ENCODE results near the gene MCMBP.
"Not testable (repeated sequence)": the region's sequence is repeated elsewhere in the genome, so short reads cannot be mapped to it uniquely, and the experiment has no call there.

MCMBP gene

DNA sequence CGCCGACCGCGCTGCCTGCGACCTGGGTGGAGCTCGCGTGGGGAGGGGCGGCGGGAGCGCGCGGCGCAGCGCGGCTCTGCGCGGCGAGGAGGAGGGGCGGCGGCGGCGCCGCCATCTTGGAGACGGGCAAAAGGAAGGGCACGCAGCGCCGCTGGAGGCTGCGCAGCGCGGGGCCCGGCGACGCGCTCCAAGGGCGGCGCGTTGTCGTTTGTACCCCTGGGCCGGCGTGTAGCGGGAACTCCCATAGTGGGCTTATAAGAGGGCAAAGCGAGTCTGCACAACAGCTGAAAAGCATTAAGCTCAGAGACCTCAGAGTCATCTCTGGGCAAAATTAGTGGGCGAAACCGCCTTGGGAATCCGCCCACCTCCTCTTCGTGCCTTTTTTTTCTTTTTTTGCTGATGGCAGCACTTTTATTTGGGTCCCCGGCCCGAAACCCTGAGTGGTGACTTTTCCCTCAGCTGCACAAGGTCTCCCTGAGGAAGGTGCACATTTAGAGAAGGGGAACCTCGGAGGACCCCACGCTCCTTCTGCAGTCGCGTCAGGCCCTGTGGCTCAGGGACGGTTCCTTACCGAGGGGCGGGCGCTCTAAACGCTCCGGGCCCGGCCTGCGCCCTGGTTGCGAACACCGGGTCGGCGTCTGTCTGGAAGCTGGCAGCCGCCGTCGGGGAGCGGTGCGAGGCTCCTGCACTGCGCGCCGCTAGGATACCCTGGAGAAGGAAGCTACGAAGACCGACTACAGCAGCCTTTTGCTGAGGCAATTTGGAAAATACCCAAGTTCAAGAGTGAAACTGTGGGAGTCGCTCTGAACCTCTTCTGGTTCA is 428 bp upstream of the MCMBP start:
- peaks cover 18% of the 10 kb centered on the region for H3K4me1 ChIP-seq (ENCODE audit: control insufficient read depth, insufficient read depth, low read length)
- no peaks in the 10 kb centered on the region for H3K27me3 ChIP-seq (replicated peaks; ENCODE audit: control insufficient read depth, insufficient read depth, low read length)
- H3K4me3 ChIP-seq (ENCODE audit: low read length), result peak overlapping the region; percentile 92
- no peaks in the 10 kb centered on the region for H3K36me3 ChIP-seq (ENCODE audit: control insufficient read depth, insufficient read depth, low read length, severe bottlenecking)
- peak overlapping the region; percentile 98 for H3K9ac ChIP-seq (ENCODE audit: low read length)
- DNase-seq (ENCODE audit: low read depth), result peak; percentile 93
- no peaks in the 10 kb centered on the region for H3K9me3 ChIP-seq (ENCODE audit: control insufficient read depth, low read length)

DNA sequence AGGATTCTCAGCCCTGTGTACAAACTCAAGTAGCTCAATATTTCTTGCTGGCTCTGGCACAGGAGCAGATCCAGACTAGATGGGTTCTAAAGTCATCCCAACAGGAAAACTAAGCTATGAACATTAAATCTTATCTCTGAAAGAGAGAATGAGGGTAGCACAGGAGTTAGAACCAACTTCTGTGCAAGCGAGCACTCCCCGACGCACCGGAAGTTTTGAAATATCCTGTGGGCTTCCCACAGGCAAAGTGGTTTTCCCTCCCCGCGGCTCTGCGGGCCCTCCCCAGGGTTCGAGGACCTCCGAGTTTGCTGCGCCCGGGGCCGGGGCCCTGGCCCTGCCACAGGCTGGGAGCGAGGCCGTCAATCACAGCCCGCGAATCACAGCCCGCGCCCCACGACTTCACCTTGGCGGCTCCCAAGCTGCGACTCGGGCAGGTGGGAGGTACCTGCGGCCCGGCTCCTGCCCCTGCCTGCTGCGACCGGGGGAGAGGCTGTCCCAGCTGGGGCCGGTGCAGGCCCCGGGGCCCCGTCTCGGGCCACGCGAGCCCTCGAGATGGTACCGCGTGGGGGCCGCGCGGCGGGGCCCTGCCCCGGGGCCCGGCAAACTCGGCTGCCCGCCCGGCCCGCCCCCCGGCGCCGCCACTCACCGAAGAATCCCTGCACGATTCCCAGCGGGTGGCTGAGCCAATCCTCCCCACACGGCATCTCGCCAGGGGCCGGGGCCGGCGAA is 598 bp downstream of the MCMBP start:
- Histone ChIP-seq H3K36me3 (ENCODE audit: control insufficient read depth, insufficient read depth, low read length, severe bottlenecking) (no peaks in the 10 kb centered on the region), H3K4me3 (ENCODE audit: low read length) (peak overlapping the region; percentile 92), H3K9ac (ENCODE audit: low read length) (peak overlapping the region; percentile 98), H3K4me1 (ENCODE audit: control insufficient read depth, insufficient read depth, low read length) (peaks cover 25% of the 10 kb centered on the region), H3K9me3 (ENCODE audit: control insufficient read depth, low read length) (no peaks in the 10 kb centered on the region), H3K27me3 (replicated peaks; ENCODE audit: control insufficient read depth, insufficient read depth, low read length) (no peaks in the 10 kb centered on the region)
- DNase-seq (ENCODE audit: low read depth), result peak; percentile 73

DNA sequence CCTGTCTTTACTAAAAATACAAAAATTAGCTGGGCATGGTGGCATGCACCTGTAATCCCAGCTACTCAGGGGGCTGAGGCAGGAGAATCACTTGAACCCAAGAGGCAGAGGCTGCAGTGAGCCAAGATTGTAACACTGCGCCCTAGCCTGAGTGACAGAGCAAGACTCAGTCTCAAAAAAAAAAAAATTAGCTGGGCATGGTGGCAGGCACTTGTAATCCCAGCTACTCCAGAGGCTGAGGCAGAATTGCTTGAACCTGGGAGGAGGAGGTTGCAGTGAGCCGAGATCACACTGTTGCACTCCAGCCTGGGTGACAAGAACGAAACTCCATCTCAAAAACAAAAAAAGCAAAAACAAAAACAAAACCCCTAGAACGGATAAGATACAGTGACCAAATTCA is 3.2 kb downstream of the MCMBP start:
- not testable (repeated sequence) for H3K4me3 ChIP-seq (ENCODE audit: low read length); H3K9ac ChIP-seq (ENCODE audit: low read length); H3K27me3 ChIP-seq (replicated peaks; ENCODE audit: control insufficient read depth, insufficient read depth, low read length); DNase-seq (ENCODE audit: low read depth); H3K9me3 ChIP-seq (ENCODE audit: control insufficient read depth, low read length); H3K36me3 ChIP-seq (ENCODE audit: control insufficient read depth, insufficient read depth, low read length, severe bottlenecking)
- H3K4me1 ChIP-seq (ENCODE audit: control insufficient read depth, insufficient read depth, low read length), result peaks cover 25% of the 10 kb centered on the region

DNA sequence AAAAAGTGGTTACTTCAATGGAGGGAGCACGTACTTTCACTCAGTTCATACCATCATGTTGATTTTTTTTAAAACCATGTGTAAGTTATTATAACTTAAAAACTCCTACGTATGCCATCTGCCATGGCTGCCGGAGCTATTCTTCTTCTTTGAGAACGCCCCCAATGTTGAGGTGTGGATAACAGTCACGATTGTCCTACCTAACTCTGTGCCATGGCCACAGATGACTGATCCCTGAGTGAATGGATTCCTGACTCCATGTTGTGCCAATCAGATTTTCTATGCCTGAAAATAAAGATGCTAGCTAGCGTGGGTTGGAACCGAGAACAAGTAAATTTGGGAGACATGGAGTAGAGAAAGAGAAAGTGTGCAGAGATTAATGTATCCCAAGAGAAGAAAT is 5.3 kb downstream of the MCMBP start:
- no peak for DNase-seq (ENCODE audit: low read depth)
- peak overlapping the region; percentile 77 for H3K4me3 ChIP-seq (ENCODE audit: low read length)
- peaks cover 18% of the 10 kb centered on the region for H3K4me1 ChIP-seq (ENCODE audit: control insufficient read depth, insufficient read depth, low read length)
- peak overlapping the region; percentile 1 for H3K9ac ChIP-seq (ENCODE audit: low read length)
- no peaks in the 10 kb centered on the region for H3K9me3 ChIP-seq (ENCODE audit: control insufficient read depth, low read length)
- no peaks in the 10 kb centered on the region for H3K27me3 ChIP-seq (replicated peaks; ENCODE audit: control insufficient read depth, insufficient read depth, low read length)
- H3K36me3 ChIP-seq (ENCODE audit: control insufficient read depth, insufficient read depth, low read length, severe bottlenecking), result no peaks in the 10 kb centered on the region

DNA sequence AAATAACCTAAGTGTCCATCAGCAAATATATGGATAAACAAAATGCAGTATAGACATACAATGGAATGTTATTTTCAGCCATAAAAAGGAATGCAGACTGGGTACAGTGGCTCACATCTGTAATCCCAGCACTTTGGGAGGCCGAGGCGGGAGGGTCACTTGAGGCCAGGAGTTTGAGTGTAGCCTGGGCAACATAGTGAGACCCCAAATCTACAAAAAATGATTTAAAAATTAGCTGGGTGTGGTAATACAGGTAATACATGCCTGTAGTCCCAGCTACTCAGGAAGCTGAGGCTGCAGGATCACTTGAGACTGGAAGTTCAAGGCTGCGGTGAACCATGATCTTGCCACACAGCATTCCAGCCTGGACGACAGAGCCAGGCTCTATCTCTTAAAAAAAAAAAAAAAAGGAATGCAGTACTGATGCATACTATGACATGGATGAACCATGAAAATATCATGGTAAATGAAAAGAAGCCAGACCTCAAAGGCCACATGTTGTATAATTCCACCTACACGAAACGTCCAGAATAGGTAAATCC is 6.9 kb downstream of the MCMBP start:
- no peak for DNase-seq (ENCODE audit: low read depth)
- no peaks in the 10 kb centered on the region for H3K36me3 ChIP-seq (ENCODE audit: control insufficient read depth, insufficient read depth, low read length, severe bottlenecking)
- H3K4me3 ChIP-seq (ENCODE audit: low read length), result no peak overlapping the region
- peaks cover 10% of the 10 kb centered on the region for H3K4me1 ChIP-seq (ENCODE audit: control insufficient read depth, insufficient read depth, low read length)
- H3K9me3 ChIP-seq (ENCODE audit: control insufficient read depth, low read length), result no peaks in the 10 kb centered on the region
- no peak overlapping the region for H3K9ac ChIP-seq (ENCODE audit: low read length)
- H3K27me3 ChIP-seq (replicated peaks; ENCODE audit: control insufficient read depth, insufficient read depth, low read length), result no peaks in the 10 kb centered on the region

DNA sequence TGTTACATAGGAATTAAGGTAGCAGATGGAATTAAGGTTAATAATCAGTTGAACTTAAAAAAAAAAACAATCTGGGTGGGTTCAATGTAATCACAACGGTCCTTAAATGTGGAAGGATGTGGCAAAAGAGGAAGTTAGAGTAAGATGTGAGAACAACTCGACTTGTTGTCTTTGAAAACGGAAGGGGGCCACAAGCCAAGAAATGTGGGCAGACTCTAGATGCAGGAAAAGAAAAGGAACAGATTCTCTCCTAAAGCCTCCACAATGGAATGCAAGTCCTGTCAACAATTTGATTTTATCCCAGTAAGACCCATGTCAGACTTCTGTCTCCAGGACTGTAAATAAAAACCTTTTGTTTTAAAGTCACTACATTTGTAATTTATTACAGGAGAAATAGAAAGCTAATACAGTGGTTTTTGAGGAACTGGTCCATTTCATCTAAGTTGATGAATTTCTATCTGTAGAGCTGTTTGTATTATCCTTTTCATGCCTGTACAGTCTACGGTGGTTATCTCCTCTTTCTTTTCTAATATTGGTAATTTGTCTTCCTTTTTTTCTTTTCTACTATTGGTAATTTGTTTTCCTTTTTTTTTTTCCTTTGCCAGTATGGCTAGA is 8.6 kb downstream of the MCMBP start:
- Histone ChIP-seq H3K4me1 (ENCODE audit: control insufficient read depth, insufficient read depth, low read length) (peaks cover 10% of the 10 kb centered on the region), H3K36me3 (ENCODE audit: control insufficient read depth, insufficient read depth, low read length, severe bottlenecking) (no peaks in the 10 kb centered on the region), H3K4me3 (ENCODE audit: low read length) (no peak overlapping the region), H3K9ac (ENCODE audit: low read length) (no peak overlapping the region), H3K27me3 (replicated peaks; ENCODE audit: control insufficient read depth, insufficient read depth, low read length) (no peaks in the 10 kb centered on the region), H3K9me3 (ENCODE audit: control insufficient read depth, low read length) (no peaks in the 10 kb centered on the region)
- no peak for DNase-seq (ENCODE audit: low read depth)

DNA sequence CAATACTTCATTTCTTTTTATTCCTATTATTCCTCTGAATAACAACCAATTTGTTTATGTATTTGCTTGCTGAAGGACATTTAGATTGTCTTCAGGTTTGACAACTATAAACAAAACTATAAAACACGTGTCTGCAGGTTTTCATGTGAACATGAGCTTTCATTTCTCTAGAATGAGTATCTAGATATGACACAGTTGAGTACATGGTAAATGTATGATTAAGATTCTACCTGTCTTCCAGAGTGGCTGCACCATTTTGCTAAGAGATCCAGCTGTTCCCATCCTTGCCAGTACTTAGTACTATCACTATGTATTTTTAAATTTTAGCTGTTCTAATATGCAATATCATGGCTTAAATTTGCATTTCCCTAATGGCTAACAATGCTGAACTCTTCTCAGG is 10.1 kb downstream of the MCMBP start:
- H3K27me3 ChIP-seq (replicated peaks; ENCODE audit: control insufficient read depth, insufficient read depth, low read length), result no peaks in the 10 kb centered on the region
- H3K4me3 ChIP-seq (ENCODE audit: low read length), result no peak overlapping the region
- no peaks in the 10 kb centered on the region for H3K9me3 ChIP-seq (ENCODE audit: control insufficient read depth, low read length)
- no peak overlapping the region for H3K9ac ChIP-seq (ENCODE audit: low read length)
- H3K4me1 ChIP-seq (ENCODE audit: control insufficient read depth, insufficient read depth, low read length), result peaks cover 17% of the 10 kb centered on the region
- no peak for DNase-seq (ENCODE audit: low read depth)
- peaks cover 4% of the 10 kb centered on the region for H3K36me3 ChIP-seq (ENCODE audit: control insufficient read depth, insufficient read depth, low read length, severe bottlenecking)

DNA sequence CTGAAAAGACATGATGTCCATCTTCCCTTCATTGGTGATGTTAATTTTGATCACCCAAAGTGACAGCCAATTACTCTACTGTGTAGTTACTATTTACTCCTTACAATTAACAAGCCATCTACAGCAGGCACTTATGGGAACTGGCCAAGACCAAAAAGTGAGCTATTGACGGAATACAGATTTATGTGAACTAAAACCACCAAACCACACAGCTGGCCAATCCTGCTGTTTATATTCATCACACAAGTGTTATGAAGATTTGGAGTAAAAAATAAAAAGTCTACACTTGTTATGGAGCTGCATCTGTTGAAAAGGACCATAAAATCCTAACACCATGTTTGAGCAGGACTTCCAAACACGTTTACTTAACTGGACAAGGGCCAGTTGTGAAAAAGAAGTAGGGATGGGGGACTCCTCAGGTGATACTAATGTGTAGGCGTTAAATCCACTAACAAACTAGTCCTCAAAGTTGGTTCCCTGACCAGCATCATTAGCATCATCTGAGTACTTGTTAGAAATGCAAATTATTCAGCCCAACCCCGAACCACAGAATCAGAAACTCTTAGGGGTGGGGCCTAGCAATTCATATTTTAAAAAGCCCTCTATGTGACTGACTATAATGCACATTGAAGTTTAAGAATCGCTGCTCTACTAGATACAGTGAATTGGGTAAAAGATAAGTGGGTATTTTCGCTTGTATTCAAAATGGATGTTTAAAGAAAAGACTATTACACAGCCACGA is 11.6 kb downstream of the MCMBP start:
- Histone ChIP-seq H3K4me1 (ENCODE audit: control insufficient read depth, insufficient read depth, low read length) (peaks cover 18% of the 10 kb centered on the region), H3K27me3 (replicated peaks; ENCODE audit: control insufficient read depth, insufficient read depth, low read length) (no peaks in the 10 kb centered on the region), H3K9me3 (ENCODE audit: control insufficient read depth, low read length) (no peaks in the 10 kb centered on the region), H3K9ac (ENCODE audit: low read length) (no peak overlapping the region), H3K4me3 (ENCODE audit: low read length) (no peak overlapping the region), H3K36me3 (ENCODE audit: control insufficient read depth, insufficient read depth, low read length, severe bottlenecking) (peaks cover 19% of the 10 kb centered on the region)
- no peak for DNase-seq (ENCODE audit: low read depth)

DNA sequence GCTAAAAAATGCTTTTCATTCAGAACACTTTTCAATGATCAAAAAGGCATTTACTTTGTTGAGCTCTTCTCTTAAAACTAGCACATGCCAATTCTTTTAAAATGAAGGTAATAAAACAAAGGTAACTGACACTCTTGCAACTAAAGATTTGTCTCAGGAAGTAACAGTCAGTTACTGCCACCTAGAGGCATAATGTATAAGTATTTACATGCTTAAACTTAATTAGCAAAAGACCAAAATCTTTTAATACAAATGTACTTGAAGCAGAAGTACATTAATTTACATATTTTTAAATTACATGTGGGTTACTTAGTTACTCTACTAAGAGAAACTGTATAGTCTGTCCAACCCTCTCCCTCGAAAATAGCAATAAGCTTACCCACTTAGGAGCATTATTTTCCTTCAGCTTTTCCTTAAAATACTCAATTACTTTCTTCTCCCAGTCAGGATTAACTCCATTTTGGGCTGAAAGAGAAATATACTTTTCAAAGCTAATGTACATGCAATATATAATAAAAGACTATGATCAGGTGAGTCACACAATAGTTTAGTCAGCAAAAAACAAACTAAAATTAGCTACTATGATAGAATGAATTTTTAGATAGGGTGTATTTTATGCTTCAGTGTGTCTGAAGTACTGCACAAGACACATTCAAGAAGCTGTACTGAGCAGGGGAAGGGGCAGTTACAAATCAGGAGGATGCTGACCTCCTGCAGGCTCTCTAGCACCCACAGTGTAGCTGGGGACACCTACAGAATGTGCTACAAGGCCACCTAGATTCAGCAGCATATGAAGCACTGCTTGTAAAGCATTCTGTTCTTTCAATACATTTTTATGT is 13.0 kb downstream of the MCMBP start:
- H3K4me3 ChIP-seq (ENCODE audit: low read length), result no peak overlapping the region
- no peaks in the 10 kb centered on the region for H3K9me3 ChIP-seq (ENCODE audit: control insufficient read depth, low read length)
- peaks cover 31% of the 10 kb centered on the region for H3K36me3 ChIP-seq (ENCODE audit: control insufficient read depth, insufficient read depth, low read length, severe bottlenecking)
- H3K27me3 ChIP-seq (replicated peaks; ENCODE audit: control insufficient read depth, insufficient read depth, low read length), result no peaks in the 10 kb centered on the region
- peak overlapping the region; percentile 45 for H3K9ac ChIP-seq (ENCODE audit: low read length)
- peaks cover 18% of the 10 kb centered on the region for H3K4me1 ChIP-seq (ENCODE audit: control insufficient read depth, insufficient read depth, low read length)
- peak; percentile 82 for DNase-seq (ENCODE audit: low read depth)

DNA sequence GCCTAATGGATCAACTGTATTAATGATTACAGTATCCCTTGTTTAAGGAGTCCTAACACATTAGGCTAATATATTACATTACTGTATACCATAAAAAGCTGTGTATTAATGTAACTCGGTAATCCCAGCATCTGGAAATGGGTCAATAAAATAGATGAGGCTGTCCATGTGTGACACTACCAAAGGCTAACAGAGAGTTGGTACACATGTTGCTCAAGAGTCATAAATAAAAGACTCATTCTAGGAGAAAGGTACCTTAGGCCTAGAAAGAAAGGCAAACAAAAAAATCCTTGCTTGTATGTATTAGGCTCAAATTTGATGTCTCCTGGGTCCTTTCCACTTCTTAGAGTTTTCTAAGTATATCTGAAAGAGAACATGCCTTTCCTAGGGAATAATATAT is 14.6 kb downstream of the MCMBP start:
- Histone ChIP-seq H3K9me3 (ENCODE audit: control insufficient read depth, low read length) (no peaks in the 10 kb centered on the region), H3K4me1 (ENCODE audit: control insufficient read depth, insufficient read depth, low read length) (peaks cover 21% of the 10 kb centered on the region), H3K27me3 (replicated peaks; ENCODE audit: control insufficient read depth, insufficient read depth, low read length) (no peaks in the 10 kb centered on the region), H3K4me3 (ENCODE audit: low read length) (no peak overlapping the region), H3K36me3 (ENCODE audit: control insufficient read depth, insufficient read depth, low read length, severe bottlenecking) (peaks cover 41% of the 10 kb centered on the region), H3K9ac (ENCODE audit: low read length) (peak overlapping the region; percentile 53)
- DNase-seq (ENCODE audit: low read depth), result no peak

Data from adipocyte (in vitro differentiated cells).